Ovary (tissue), 9 donors: ENCODE data around the gene NUP54. TPM values are rescaled to one million over a fixed set of nuclear protein-coding genes. Genes with fewer than 3 reads are reported as not detected.

Experiments used
- DNase-seq, 5 donors: peaks; one replicate each; pipeline ENCODE4 v3.0.0-alpha.2; 2019 to 2020
- H3K27ac ChIP-seq, 2 donors: fragments of 200-600 bp; one replicate each; pipeline versions ENCODE4 v1.5.1 to v1.8.0; 2019 to 2022
- H3K27me3 ChIP-seq: fragments of 200-600 bp; one replicate; pipeline ENCODE4 v1.8.0; 2022
- H3K36me3 ChIP-seq: fragments of 200-600 bp; sonication (generic); one replicate; pipeline ENCODE4 v1.5.1; 2019
- H3K4me1 ChIP-seq: one replicate; pipeline ENCODE4 v1.8.1; 2013; ENCODE audit warnings: mild to moderate bottlenecking, moderate library complexity; ENCODE audit not compliant: insufficient read depth
- H3K4me3 ChIP-seq: fragments of 200-600 bp; sonication (generic); one replicate; pipeline ENCODE4 v1.5.1; 2017
- H3K9me3 ChIP-seq, 2 donors: fragments of 200-600 bp in 1 of 2; sonication (generic) in 1 of 2; one replicate each; pipeline versions ENCODE4 v1.5.1 to v1.8.1; 2013 to 2019; ENCODE audit warnings: mild to moderate bottlenecking in 1 of 2, moderate library complexity in 1 of 2
- CTCF ChIP-seq, 3 donors: fragments of 450-650 bp in 2 of 3; fragments of 200-600 bp in 1 of 3; IDR thresholded peaks; one replicate each; pipeline versions ENCODE4 v1.5.1 to v1.8.0; 2016 to 2022; ENCODE audit warnings: antibody characterized with exemption in 3 of 3, mild to moderate bottlenecking in 1 of 3
- EP300 ChIP-seq: sonication (generic); formaldehyde crosslinking; IDR thresholded peaks from one replicate; pipeline ENCODE4 v1.6.1; 2017; ENCODE audit warnings: antibody characterized with exemption
- POLR2A ChIP-seq: fragments of 450-650 bp; IDR thresholded peaks from one replicate; pipeline ENCODE4 v1.6.1; 2017; ENCODE audit warnings: antibody characterized with exemption, mild to moderate bottlenecking, moderate library complexity
- WGBS, 3 donors: extraction: QIAGEN DNeasy Blood & Tissue Kit in 1 of 3; methylation state at CpG; one replicate each; pipeline versions ENCODE4 v1.1.5 to v1.1.7; 2013 to 2017; 5-methylcytosine and 5-hydroxymethylcytosine counted together
- intact Hi-C, 4 donors: fragments of 100-400 bp; cut with DNase I; formaldehyde crosslinking; loops; one replicate each; pipeline versions ENCODE4 v1.11.0 to v1.15.1; 2022 to 2023
- polyA plus RNA-seq, 2 donors: library from polyadenylated mRNA; stranded (reverse); fragments of 200-250 nt in 1 of 2; fragments of 350-450 nt in 1 of 2; fragmentation: Illumina TruSeq in 1 of 2; extraction: RNeasy Lipid Tissue Mini Kit (QIAGEN cat#74804) in 1 of 2; gene quantifications; one replicate each; pipeline ENCODE4 v1.2.3, GENCODE V29; 2013 to 2014
- total RNA-seq, 7 donors: library from RNA; depleted of rRNA in 2 of 7; stranded (reverse); fragments of >200 nt in 2 of 7; fragmentation: NEBNext Ultra II Directional in 3 of 7; extraction: Animal tissue kit (Norgen Biotek cat#: 25700) in 3 of 7; gene quantifications; one replicate each; pipeline versions ENCODE4 v1.1.0 to v1.2.4, GENCODE V29; 2016 to 2023
- donor health status: DM: no; HTN: no; CAD: no; lungs with moderate emphysema.
- donor health status: DM: no; HTN: no; CAD: no.
- donor health status: Bipolar disorder and iron deficiency.
- donor health status: DM: yes; HTN: yes; CAD: no.
- donor health status: DM: no; HTN: no; CAD: no.
- donor health status: DM: yes; HTN: yes; CAD: no.

Gene NUP54
- total and polyA plus RNA-seq, 9 donors, result 25.2 to 53.8 (median 44.7) TPM

- H3K27ac ChIP-seq, result peak overlapping the region; percentile 85 to 92
- peak in 1 of 5 donors; percentile 25 for DNase-seq
- H3K4me1 ChIP-seq, result peaks cover 4% of the 10 kb centered on the region
- H3K36me3 ChIP-seq, result no peaks in the 10 kb centered on the region
- TF ChIP-seq CTCF (IDR thresholded peaks at IDR 0.05) (no peak), EP300 (no peak), POLR2A (no peak)
- H3K9me3 ChIP-seq, result no peaks in the 10 kb centered on the region
- 0 to 1% (median 0%) methylated on average over 23 to 31 of the region's 31 CpGs for WGBS, 3 donors
- intact Hi-C loops, result no loop called here
- peak overlapping the region; percentile 98 for H3K4me3 ChIP-seq
- peaks cover 4% of the 10 kb centered on the region for H3K27me3 ChIP-seq
These were observed 599 bp downstream of the NUP54 start for GRCh38 chr4:76147454-76148141.

GRCh38 chr4:76144546-76144945 is 3.7 kb downstream of the NUP54 start:
- peaks cover 3% of the 10 kb centered on the region for H3K4me1 ChIP-seq
- intact Hi-C loops, result no loop called here
- no peak for TF ChIP-seq EP300
- TF ChIP-seq POLR2A, result no peak
- no peak for TF ChIP-seq CTCF (IDR thresholded peaks at IDR 0.05)
- no peak overlapping the region for H3K27ac ChIP-seq
- peaks cover 4% of the 10 kb centered on the region for H3K27me3 ChIP-seq
- no peak overlapping the region for H3K4me3 ChIP-seq
- no peaks in the 10 kb centered on the region for H3K36me3 ChIP-seq
- DNase-seq, result no peak
- no peaks in the 10 kb centered on the region for H3K9me3 ChIP-seq

GRCh38 chr4:76141241-76141640 is 7.0 kb downstream of the NUP54 start:
- H3K9me3 ChIP-seq, result no peaks in the 10 kb centered on the region
- intact Hi-C loops, result no loop called here
- 94 to 98% (median 96%) methylated on average over 3 of the region's 3 CpGs for WGBS, 3 donors
- TF ChIP-seq POLR2A (no peak), CTCF (IDR thresholded peaks at IDR 0.05) (no peak), EP300 (no peak)
- no peaks in the 10 kb centered on the region for H3K36me3 ChIP-seq
- no peak overlapping the region for H3K4me3 ChIP-seq
- H3K4me1 ChIP-seq, result no peaks in the 10 kb centered on the region
- H3K27ac ChIP-seq, result no peak overlapping the region
- no peak for DNase-seq
- no peaks in the 10 kb centered on the region for H3K27me3 ChIP-seq

- no peak for DNase-seq
- H3K36me3 ChIP-seq, result no peaks in the 10 kb centered on the region
- intact Hi-C loops, result no loop called here
These were observed 20.4 kb downstream of the NUP54 start for GRCh38 chr4:76127754-76128153.

More at GRCh38 chr4:76127754-76128153, 20.4 kb downstream of the NUP54 start:
- H3K27me3 ChIP-seq, result no peaks in the 10 kb centered on the region
- TF ChIP-seq EP300, result no peak
- TF ChIP-seq CTCF (IDR thresholded peaks at IDR 0.05), result no peak
- TF ChIP-seq POLR2A, result no peak
- H3K4me1 ChIP-seq, result no peaks in the 10 kb centered on the region
- H3K27ac ChIP-seq, result no peak overlapping the region
- no peaks in the 10 kb centered on the region for H3K9me3 ChIP-seq
- no peak overlapping the region for H3K4me3 ChIP-seq
- WGBS, 3 donors, result 91 to 95% (median 94%) methylated on average over 3 of the region's 3 CpGs
